GM04504 (cell line): ENCODE results near the gene PRM1.

ENCODE experiments used
- DNase-seq: peaks from one replicate; pipeline ENCODE4 v3.0.0-alpha.2; 2012; ENCODE audit warnings: low read depth

The PRM1 gene

GRCh38 chr16:11253995-11254912, 26.9 kb downstream of the PRM1 start:
- no peak for DNase-seq

- no peak for DNase-seq
Observed at GRCh38 chr16:11253009-11253994, 27.8 kb downstream of the PRM1 start.

GRCh38 chr16:11252482-11252931, 28.6 kb downstream of the PRM1 start:
- no peak for DNase-seq

GRCh38 chr16:11251525-11252481, 29.3 kb downstream of the PRM1 start:
- DNase-seq: no peak

GRCh38 chr16:11250786-11251524, 30.2 kb downstream of the PRM1 start:
- no peak for DNase-seq

- no peak for DNase-seq
Observed at GRCh38 chr16:11250091-11250785, 30.9 kb downstream of the PRM1 start.

- DNase-seq: no peak
Observed at GRCh38 chr16:11249233-11250061, 31.7 kb downstream of the PRM1 start.

- DNase-seq: no peak
Observed at GRCh38 chr16:11248133-11248532, 33.0 kb downstream of the PRM1 start.

GRCh38 chr16:11245988-11246387, 35.1 kb downstream of the PRM1 start:
- DNase-seq: no peak

- no peak for DNase-seq
Observed at GRCh38 chr16:11245222-11245737, 35.9 kb downstream of the PRM1 start.

GRCh38 chr16:11242658-11243057, 38.5 kb downstream of the PRM1 start:
- DNase-seq: no peak

- DNase-seq: no peak
Observed at GRCh38 chr16:11241480-11242204, 39.5 kb downstream of the PRM1 start.

GRCh38 chr16:11240636-11241473, 40.3 kb downstream of the PRM1 start:
- no peak for DNase-seq

GRCh38 chr16:11239644-11240632, 41.2 kb downstream of the PRM1 start:
- DNase-seq: no peak

- DNase-seq: no peak
Observed at GRCh38 chr16:11238272-11239202, 42.6 kb downstream of the PRM1 start.
